HG02943 (cell line): ENCODE data around the gene ASCL5.

ENCODE experiments used
- ATAC-seq: cut with Tn5 transposase; IDR thresholded peaks from one replicate; pipeline ENCODE4 v1.9.1; 2021; ENCODE audit warnings: mild to moderate bottlenecking, low read depth, moderate library complexity; ENCODE audit not compliant: unreplicated experiment

Gene ASCL5

GRCh38 chr1:201112926-201113325, 14.1 kb downstream of the ASCL5 start:
- ATAC-seq: no peak

GRCh38 chr1:201112173-201112731, 14.7 kb downstream of the ASCL5 start, which contains the start of gene CACNA1S:
Gene CACNA1S, minus strand, starts transcription at chr1:201112426. Its CDS starts 87 bp downstream, at chr1:201112339.
- ATAC-seq: no peak

- ATAC-seq: no peak
These were observed 15.3 kb downstream of the ASCL5 start for GRCh38 chr1:201111672-201112071.

GRCh38 chr1:201111156-201111555, 15.8 kb downstream of the ASCL5 start:
- ATAC-seq: no peak

GRCh38 chr1:201110616-201111015, 16.4 kb downstream of the ASCL5 start:
- ATAC-seq: no peak

DNA sequence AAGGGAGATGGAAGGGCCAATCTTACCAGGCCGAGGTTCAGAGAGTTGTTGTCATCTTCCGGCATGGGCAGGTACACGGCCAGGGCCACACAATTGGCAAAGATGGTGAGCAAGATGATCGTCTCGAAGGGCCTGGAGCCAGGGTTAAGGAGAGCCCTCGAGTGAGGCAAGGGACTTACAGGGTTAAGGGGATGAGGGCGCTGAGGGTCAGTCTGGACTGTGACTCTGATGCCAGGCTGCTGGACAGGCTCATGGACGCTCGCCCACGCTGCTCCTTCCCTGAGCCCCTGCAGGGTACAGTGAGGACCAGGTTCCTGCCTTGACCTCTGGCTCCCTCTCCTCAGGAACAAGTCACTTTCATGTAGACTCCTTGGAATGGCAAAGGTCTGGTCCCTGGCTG, 16.8 kb downstream of the ASCL5 start:
- no peak for ATAC-seq

DNA sequence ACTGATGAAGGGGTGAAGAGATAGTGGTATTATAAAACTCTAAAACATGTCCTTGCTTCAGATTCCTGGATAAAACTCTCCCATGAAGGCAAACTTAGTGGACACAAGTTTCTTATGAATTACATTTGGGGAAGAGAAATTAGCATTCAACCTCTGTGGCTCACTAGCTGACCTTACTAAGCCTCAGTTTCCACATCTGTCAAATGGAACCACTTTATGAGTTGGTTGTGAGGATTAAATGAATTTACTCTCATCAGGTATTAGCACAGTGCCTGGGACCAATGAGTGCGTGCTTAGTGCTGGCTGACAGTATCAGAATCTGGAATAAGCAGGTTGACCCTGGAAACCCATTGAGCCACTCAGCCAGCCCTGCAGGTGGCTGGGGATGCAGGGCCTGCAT, 17.3 kb downstream of the ASCL5 start:
- ATAC-seq: no peak

DNA sequence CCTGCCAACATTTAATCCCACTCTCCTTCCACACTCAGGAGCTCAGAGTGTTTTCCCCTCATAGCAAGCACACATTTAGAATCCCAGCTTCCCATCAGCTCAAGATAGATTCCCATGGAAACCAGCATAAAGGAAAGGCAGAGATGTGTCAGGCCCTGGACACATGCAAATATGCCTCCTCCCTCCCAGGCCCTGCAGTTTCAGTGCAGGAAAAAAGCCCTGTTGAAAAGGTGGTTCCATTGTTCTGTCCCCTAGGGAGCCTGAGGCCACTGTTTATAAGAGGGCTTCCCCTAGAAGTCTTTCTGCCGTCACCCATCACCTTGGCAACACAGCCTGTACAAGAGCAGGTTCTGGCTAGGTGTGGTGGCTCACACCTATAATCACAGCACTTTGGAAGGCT, 18.4 kb downstream of the ASCL5 start:
- no peak for ATAC-seq

DNA sequence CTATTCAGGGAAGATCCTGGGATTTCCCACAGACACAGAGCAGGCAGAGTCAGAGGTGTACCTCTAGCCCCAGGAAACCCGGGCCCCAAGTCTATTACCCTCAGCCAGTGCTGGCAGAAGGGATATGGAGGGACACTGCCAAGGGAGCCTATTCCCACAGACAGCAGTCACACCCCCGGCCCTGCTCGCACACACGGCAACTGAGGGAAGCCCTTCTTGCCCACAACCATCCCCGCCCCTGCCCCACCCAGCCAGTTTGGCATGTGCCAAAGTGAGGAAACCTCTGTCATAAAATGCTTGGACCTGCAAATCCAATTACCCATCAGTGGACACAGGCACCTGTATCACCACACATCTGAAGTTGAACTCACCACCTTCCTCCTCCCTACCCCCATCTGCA, 21.3 kb downstream of the ASCL5 start:
- ATAC-seq: no peak

- no peak for ATAC-seq
These were observed 22.8 kb downstream of the ASCL5 start for GRCh38 chr1:201104141-201104540.

DNA sequence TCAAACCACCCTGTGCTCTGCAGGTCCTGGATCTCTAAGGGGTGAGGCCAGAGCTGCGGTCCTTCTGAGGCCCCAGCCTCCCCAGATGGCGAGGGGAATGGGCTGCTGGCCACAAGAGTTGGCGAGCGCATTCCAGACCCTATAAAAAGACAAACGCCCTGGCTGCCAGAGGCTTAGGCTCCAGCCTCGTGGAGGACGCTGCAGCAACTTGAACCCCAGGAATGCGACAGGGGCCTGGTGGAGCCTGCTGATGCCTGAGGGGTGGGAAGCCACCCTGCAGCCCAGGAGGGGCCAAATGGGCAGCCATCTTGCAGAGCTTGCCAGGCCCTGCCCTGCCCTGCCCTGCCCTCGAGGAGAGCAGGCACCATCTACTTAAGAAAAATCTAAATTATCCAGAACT, 23.3 kb downstream of the ASCL5 start:
- no peak for ATAC-seq

DNA sequence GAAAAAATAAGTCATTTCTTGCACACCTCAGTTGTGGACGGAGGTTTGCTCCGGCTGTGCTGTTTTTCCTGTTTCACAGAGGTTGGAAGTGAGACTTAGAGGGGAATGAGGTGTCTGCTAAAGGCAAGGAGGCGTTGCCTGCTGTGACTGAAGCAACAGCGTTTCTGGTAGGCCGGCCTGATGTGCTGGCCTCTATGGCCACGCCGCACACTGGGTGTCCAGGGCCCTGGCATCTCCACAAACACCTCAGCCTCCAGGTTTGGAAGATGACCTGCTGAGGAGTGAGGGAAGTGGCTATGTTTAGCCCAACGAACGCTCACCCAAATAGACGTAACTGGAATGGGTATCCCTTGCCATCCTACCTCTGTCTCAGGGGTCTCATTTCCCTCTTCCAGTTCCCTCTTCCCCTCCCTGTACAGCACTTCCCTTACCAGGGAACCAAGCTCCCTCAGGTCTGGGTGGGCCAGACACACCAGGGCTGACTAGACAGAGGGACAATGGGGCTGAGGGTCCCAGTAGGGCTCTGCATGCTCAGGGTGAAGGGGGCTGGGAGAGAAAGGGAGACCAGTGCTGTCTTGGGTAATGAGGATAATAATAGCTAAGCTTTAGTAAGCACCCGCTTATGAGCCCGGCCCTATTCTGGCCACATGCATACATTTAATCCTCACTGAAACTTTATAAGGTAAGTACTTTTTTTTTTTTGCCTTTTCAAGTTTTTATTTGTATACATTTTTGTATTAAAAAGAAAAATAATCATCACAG, 26.6 kb downstream of the ASCL5 start:
- ATAC-seq: no peak

DNA sequence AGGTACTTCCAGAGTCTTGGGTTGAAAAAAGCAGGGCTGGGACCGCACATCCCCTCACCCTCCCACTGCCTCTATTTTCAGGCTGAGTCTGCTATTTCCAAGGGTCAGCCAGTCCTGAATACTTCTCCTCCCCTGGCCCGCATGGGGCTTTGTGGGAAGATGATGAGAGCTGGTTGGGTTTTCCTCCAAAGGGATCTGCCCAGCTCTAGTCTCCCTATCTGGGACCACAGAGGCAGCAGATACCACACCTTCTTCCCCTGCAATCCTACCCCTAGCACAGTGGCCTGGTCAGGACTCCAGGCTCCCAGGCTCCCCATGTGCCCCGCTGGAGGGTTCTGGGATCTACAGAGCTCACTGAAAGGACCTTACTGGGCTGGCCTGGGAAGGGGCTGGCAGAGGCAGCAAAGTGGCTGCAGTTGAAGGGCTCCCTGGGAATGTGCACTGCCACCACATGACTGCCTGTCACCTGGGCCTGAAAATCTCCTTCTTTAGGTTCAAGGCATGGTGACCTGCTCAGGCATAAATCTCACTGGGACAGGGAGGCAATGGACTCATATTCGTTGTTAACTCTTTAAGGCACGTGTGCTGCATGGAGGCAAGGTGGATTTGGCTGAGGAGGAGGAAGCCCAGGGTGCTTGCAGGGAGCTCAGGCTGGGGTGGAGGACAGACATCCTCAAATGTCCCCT, 27.8 kb downstream of the ASCL5 start:
- no peak for ATAC-seq

- no peak for ATAC-seq
These were observed 29.8 kb downstream of the ASCL5 start for GRCh38 chr1:201096977-201097856.

- no peak for ATAC-seq
These were observed 30.9 kb downstream of the ASCL5 start for GRCh38 chr1:201096041-201096461.

- no peak for ATAC-seq
These were observed 31.4 kb downstream of the ASCL5 start for GRCh38 chr1:201095581-201095980.

DNA sequence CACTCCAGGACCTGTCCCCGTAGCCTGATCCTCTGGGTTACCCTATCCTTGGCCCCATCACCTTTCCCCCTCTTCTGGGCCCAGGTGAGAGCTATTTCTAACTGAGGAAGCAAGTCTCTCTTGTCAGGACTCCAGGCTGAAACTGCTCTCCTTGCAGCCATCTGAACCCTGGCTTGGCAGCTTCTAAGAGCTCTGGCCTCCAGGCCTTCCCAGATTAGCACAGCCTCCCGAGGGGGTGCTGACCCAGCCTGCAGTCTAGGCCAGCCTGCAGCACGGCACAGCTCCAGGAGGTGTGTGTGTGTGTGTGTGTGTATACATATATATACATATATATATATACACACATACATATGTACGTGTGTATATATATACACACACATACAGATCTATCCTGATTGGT, 32.2 kb downstream of the ASCL5 start:
- ATAC-seq: no peak

DNA sequence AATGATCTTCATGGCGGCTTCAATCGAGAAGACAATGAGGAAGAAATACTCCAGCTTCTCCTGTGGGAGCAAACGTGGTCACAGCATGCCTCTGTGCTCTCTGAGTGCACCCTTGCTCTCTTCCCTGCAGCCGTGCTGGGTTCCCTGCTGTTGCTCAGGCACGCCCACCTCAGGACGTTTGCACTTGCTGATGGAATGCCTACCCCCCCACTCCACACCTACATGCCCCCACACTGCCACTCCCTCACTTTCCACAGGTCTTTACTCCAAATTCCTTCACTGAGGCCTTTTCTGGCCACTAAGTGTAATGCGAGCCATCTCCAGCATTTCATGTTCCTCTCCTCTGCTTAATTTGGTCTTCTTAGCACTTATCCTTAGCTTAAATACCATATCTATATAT, 33.0 kb downstream of the ASCL5 start:
- ATAC-seq: no peak

- ATAC-seq: no peak
These were observed 33.4 kb downstream of the ASCL5 start for GRCh38 chr1:201093561-201093960.

DNA sequence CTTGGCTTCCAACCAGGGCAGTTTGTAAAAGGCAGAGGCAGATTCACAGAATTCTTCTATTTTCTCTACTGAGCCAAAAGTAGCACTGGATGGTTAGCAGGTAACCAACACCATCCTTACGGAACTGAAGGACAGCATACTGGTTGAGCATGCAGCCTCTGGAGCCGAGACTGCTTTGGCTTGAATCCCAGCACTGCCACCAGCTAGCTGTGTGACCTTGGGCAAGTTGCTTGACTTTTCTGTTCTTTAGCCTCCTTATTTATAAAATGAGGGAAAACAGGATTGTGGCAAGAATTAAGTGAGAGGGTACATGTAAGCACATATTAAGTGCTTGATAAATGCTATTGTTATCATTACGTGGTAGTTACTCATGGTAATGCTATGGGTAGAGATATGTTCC, 34.2 kb downstream of the ASCL5 start:
- no peak for ATAC-seq

DNA sequence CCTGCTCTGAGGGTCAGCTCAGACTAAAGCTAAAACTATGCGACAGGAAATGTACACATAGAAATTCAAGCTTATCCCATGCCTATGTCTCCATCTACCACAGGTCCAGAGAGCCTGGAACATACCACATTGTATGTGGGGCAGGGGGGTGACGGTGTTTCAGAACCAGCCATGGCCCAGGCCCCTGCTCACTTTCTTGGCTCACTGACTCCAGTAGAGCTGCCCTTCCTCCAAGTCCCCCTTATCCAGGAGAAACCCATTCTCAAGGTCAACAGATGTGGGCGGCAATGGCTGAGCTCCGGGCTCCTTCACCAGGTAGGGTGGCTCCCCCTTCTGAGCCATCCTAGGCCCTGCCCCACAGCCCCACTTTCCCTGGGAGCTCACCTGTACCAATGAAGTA, 35.7 kb downstream of the ASCL5 start:
- ATAC-seq: no peak
